GM13977 (cell line): ENCODE data around the gene RRBP1.

ENCODE experiments used
- DNase-seq: peaks from one replicate; pipeline ENCODE4 v3.0.0; 2012; ENCODE audit warnings: low spot score
- in situ Hi-C: fragments of 300-500 bp; cut with MboI; formaldehyde crosslinking; loops from one replicate; pipeline ENCODE4 v1.12.0; 2022; ENCODE audit warnings: low sequenced_read_pairs, low pct_unique_long_range_greater_than_20kb, mixed read lengths, inconsistent platforms; ENCODE audit not compliant: unreplicated experiment
- TF ChIP-seq, protein P1 (sequence below): IDR thresholded peaks from 2 replicates; pipeline ENCODE4 v1.5.1; 2012; ENCODE audit warnings: mild to moderate bottlenecking, control low read depth; ENCODE audit not compliant: insufficient read depth; ENCODE audit errors: extremely low read depth, missing control alignments

Gene RRBP1

DNA sequence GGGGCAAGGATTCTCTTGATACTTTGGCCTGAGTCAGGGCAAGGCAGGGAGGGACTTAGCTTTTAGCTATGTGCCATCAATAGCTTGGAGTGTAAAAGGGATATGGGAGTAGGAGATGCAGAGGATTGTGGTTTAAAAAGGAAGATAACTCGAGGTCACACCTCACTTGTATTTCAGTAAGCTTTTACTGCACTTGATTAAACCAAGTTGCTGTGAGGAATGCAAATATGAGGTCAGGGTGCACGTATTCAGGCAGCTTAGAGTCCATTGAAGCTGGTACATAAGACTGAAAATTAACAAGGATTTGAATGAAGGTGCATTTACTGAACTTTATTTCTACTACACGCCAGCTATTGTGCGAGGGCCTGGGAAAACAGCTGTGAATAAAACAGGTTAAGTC lies 80.1 kb downstream of the RRBP1 start:
- in situ Hi-C loops: loop anchor here (10.0 kb wide), 1 partner anchor 57 kb away; no protein-coding TSS in a partner anchor
- DNase-seq: no peak

DNA sequence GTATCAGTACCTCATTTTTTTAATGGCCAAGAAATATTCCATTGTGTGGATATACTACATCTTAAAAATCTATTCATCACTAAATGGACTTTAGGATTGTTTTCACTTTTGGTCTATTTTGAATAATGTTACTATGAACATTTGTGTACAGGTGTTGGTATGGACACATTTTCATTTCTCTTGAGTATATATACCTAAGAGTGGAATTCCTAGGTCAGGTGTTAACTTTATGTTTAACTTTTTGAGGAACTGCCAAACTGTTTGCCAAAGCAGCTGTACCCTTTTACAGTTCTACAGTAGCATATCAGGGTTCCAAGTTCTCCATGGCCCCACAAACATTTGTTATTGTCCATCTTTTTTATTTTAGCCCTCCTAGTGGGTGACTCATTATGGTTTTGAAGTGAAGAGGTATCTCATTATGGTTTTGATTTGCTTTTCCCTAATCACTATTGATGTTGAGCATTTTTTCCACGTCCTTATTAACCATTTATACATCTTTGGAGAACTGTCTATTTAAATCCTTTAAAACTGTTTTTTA lies 84.0 kb downstream of the RRBP1 start:
- DNase-seq: no peak
- TF ChIP-seq, protein P1, sequence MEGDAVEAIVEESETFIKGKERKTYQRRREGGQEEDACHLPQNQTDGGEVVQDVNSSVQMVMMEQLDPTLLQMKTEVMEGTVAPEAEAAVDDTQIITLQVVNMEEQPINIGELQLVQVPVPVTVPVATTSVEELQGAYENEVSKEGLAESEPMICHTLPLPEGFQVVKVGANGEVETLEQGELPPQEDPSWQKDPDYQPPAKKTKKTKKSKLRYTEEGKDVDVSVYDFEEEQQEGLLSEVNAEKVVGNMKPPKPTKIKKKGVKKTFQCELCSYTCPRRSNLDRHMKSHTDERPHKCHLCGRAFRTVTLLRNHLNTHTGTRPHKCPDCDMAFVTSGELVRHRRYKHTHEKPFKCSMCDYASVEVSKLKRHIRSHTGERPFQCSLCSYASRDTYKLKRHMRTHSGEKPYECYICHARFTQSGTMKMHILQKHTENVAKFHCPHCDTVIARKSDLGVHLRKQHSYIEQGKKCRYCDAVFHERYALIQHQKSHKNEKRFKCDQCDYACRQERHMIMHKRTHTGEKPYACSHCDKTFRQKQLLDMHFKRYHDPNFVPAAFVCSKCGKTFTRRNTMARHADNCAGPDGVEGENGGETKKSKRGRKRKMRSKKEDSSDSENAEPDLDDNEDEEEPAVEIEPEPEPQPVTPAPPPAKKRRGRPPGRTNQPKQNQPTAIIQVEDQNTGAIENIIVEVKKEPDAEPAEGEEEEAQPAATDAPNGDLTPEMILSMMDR: no peak
- in situ Hi-C loops: no loop called here

More for the DNA sequence above, 80.1 kb downstream of the RRBP1 start:
- TF ChIP-seq, protein P1: no peak

DNA sequence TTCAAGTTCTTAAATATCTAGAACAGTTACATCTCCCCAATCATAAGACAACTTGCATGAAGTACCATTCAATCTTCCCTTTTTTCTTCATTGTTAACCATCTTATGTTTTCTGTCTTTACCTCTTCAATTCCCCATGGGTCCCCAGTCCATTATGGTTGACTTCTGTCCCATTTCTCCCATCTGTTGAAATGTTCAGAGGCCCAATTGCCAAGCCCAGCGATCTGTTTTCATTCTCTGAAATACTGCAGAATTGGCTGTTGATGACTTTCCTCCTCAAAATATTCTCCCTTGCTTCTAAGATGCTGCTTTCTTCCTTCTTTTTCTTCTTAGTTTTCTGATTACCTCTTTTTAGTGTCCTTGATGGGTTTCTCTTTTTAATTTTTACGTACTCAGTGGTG lies 86.2 kb downstream of the RRBP1 start:
- DNase-seq: no peak
- TF ChIP-seq, protein P1: no peak
- in situ Hi-C loops: no loop called here

DNA sequence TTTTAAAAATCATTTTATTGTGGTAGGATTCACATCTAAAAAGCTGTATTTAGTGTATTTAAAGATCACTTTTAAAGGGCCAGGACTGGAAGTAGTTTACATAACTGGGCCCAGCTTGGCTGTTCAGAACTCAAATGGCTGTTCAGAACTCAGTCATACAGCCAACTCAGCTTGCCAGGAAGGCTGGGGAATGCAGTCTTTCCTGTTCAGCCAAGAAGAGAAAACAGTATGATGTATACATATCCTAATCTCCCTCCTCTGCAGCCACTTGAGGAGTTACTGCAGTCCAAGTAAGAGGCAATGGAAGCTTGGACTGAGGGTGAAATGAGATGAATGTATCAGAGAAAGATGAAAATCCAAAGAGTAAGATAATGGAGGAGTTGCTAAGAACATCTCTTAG lies 87.6 kb downstream of the RRBP1 start:
- in situ Hi-C loops: no loop called here
- DNase-seq: no peak
- TF ChIP-seq, protein P1: no peak

DNA sequence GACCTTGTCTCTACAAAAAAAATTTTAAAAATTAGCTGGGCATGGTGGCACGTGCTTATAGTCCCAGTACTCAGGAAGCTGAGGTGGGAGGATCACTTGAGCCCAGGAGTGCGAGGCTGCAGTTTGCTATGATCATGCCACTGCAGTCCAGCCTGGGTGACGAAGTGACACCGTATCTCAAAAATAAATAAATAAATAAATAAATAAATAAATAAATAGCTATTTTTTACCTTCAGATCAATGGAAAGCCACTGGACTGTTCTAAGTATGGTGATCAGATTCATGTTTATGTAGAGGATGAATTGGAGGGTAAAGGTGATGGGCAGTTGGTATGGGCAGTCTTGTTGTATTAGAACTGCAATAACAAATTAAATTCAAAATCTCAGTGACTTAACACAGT lies 88.1 kb downstream of the RRBP1 start:
- in situ Hi-C loops: no loop called here
- TF ChIP-seq, protein P1: no peak
- no peak for DNase-seq

DNA sequence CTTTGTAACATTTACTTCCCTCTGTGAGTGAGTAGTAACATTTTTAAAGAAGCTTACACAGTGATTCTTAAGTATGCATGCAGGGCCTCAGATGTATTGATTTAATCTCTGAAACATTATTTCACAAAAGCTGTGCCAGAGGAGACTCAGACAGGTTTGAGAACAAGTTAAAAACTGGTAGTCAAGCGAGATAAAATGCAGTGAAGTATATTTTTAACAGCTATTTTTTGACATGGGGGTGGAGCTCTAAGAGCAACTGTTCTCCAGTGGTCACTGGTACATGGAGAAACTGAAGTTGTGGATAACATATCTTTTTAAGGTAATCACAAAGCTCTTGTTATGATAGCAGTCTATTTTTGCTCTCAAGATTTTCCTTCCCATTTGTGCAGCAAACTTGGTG lies 91.8 kb downstream of the RRBP1 start:
- TF ChIP-seq, protein P1: no peak
- DNase-seq: no peak
- in situ Hi-C loops: no loop called here
